Measurements from ENCODE around the gene APCDD1L.
"Not testable (repeated sequence)": the region's sequence is repeated elsewhere in the genome, so short reads cannot be mapped to it uniquely, and the experiment has no call there.

The APCDD1L gene

GRCh38 chr20:58435237-58435636, 80.0 kb downstream of the APCDD1L start:
- DNase-seq = no peak

GRCh38 chr20:58434326-58434725, 80.9 kb downstream of the APCDD1L start:
- no peak for DNase-seq

- DNase-seq = no peak
Observed at GRCh38 chr20:58433759-58434158, 81.4 kb downstream of the APCDD1L start.

GRCh38 chr20:58433029-58433647, 82.1 kb downstream of the APCDD1L start:
- no peak for DNase-seq

GRCh38 chr20:58432186-58432954, 82.8 kb downstream of the APCDD1L start:
- no peak for DNase-seq

- DNase-seq = no peak
Observed at GRCh38 chr20:58431134-58431533, 84.1 kb downstream of the APCDD1L start.

GRCh38 chr20:58429303-58429702, 85.9 kb downstream of the APCDD1L start:
- DNase-seq = no peak

- no peak for DNase-seq
Observed at GRCh38 chr20:58428364-58428763, 86.8 kb downstream of the APCDD1L start.

- DNase-seq = not testable (repeated sequence)
Observed at GRCh38 chr20:58427571-58427970, 87.6 kb downstream of the APCDD1L start.

- DNase-seq = no peak
Observed at GRCh38 chr20:58424218-58424969, 90.8 kb downstream of the APCDD1L start.

GRCh38 chr20:58421497-58421850, 93.7 kb downstream of the APCDD1L start:
- no peak for DNase-seq

- no peak for DNase-seq
Observed at GRCh38 chr20:58420798-58421496, 94.3 kb downstream of the APCDD1L start.

- no peak for DNase-seq
Observed at GRCh38 chr20:58418949-58419748, 96.0 kb downstream of the APCDD1L start.

GRCh38 chr20:58417438-58417837, 97.8 kb downstream of the APCDD1L start:
- no peak for DNase-seq

- no peak for DNase-seq
Observed at GRCh38 chr20:58416835-58417234, 98.4 kb downstream of the APCDD1L start.

- no peak for DNase-seq
Observed at GRCh38 chr20:58416057-58416456, 99.1 kb downstream of the APCDD1L start.

GRCh38 chr20:58414786-58415185, 100.4 kb downstream of the APCDD1L start:
- DNase-seq = not testable (repeated sequence)

- DNase-seq = not testable (repeated sequence)
Observed at GRCh38 chr20:58414216-58414615, 101.0 kb downstream of the APCDD1L start.

All from activated CD4-positive, alpha-beta T cell treated with anti-CD3 and anti-CD28 coated beads, Interleukin-10, Interleukin-2, amounts not matched to agents 100 ng/mL and 50 ng/mL, durations not matched to agents 16 hours and 8 hours (primary cell).